Endothelial cell of hepatic sinusoid (primary cell): ENCODE measurements around the gene PRKCA.
"Not testable (repeated sequence)": the region's sequence is repeated elsewhere in the genome, so short reads cannot be mapped to it uniquely, and the experiment has no call there.

ENCODE experiments used
- in situ Hi-C: cut with HindIII; loops from 2 replicates; pipeline ENCODE4 v1.10.0; 2017; ENCODE audit warnings: low sequenced_read_pairs

PRKCA gene

GRCh38 chr17:66715076-66715675 lies 412.8 kb downstream of the PRKCA start:
- in situ Hi-C loops: no loop called here

- in situ Hi-C loops: no loop called here
Observed at GRCh38 chr17:66715745-66716156, 413.3 kb downstream of the PRKCA start.

GRCh38 chr17:66716236-66717026 lies 414.0 kb downstream of the PRKCA start:
- in situ Hi-C loops: no loop called here

- in situ Hi-C loops: no loop called here
Observed at GRCh38 chr17:66717641-66718058, 415.2 kb downstream of the PRKCA start.

DNA sequence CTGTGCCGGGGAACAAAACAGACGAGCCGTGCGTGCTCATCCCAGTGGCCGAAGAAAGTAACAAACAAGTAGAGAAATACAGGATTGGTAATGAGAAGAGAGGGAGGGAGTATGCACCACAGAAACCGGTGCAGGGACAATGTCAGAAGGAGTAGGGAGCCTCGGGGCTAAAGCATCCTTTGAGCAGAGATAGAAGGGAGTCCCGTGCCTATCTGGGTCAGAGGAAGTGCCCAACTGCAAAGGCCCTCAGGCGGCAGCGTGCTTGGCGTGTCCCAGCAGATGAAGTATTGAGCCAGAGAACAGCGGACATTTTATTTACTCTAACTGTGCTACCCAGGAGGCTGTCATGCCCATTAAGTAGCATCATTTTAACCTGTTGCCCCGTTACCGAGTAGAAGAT lies 417.6 kb downstream of the PRKCA start:
- in situ Hi-C loops: no loop called here

DNA sequence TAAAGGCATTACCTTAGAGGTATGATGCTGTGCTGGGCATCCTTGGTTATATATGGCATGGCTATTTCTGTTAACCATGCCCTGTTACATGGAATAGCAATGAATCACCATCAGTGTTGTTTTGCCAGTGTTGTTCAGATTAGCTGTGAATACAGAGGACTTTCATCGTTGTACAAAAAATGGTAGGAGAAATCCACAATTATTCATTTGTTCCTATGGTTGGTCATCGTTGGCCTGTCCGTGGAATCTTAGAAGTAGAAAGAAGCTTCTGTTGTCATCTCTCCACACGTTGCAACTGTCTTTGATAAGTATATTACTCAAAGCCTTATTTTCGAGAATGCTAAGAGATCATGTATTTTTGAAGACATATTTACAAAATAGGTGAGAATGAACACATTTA lies 418.2 kb downstream of the PRKCA start:
- in situ Hi-C loops: no loop called here

- in situ Hi-C loops: no loop called here
Observed at GRCh38 chr17:66722341-66722740, 419.9 kb downstream of the PRKCA start.

- in situ Hi-C loops: no loop called here
Observed at GRCh38 chr17:66724581-66725341, 422.3 kb downstream of the PRKCA start.

- in situ Hi-C loops: not testable (repeated sequence)
Observed at GRCh38 chr17:66725438-66725837, 423.0 kb downstream of the PRKCA start.

DNA sequence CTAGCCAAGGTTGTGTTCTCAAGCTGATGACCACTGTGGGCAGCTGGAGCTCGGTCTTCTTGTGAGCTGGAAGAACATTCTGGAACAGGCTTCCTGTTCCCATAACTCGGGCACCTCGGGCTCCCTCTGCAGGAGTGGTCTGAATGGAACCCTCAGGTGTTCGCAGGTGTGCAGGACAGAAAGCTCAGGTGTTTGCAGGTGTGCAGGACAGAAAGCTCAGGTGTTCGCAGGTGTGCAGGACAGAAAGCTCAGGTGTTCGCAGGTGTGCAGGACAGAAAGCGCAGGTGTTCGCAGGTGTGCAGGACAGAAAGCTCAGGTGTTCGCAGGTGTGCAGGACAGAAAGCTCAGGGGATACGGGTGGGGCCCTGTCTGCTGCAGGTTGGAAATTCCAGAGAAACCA lies 423.5 kb downstream of the PRKCA start:
- in situ Hi-C loops: no loop called here

DNA sequence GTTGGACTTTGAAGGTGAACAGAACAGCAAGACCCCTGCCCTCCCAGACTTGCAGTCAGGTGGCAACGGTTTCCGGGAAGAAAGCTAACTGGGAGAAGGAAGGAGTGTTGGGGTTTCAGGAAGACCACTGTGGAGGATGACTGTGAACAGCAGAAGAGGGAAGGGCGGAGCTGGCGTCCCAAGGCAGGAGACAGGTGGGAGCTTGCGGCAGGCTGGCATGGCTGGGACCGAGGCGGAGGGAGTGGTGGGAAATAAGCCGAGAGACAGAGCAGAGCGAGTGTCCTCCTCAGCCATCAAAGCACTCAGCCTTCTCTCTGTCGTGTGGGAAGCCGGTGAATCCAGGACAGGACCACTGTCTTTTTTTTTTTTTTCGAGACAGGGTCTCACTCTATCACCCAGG lies 424.0 kb downstream of the PRKCA start:
- in situ Hi-C loops: no loop called here

DNA sequence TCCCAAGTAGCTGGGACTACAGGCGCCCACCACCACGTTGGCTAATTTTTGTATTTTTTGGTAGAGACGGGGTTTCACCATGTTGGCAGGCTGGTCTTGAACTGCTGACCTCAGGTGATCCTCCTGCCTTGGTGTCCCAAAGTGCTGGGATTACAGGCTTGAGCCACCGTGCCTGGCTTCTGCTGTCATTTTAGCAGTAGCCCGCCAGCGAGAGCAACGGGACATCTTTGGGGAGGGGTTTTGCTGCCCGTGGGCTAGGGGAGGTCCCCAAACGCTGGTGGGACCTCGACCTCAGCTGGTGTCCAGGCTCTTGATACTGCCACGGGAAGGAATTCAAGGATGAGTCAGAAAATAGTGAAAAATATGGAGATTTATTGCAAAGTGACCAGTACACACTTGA lies 424.4 kb downstream of the PRKCA start:
- in situ Hi-C loops: no loop called here

DNA sequence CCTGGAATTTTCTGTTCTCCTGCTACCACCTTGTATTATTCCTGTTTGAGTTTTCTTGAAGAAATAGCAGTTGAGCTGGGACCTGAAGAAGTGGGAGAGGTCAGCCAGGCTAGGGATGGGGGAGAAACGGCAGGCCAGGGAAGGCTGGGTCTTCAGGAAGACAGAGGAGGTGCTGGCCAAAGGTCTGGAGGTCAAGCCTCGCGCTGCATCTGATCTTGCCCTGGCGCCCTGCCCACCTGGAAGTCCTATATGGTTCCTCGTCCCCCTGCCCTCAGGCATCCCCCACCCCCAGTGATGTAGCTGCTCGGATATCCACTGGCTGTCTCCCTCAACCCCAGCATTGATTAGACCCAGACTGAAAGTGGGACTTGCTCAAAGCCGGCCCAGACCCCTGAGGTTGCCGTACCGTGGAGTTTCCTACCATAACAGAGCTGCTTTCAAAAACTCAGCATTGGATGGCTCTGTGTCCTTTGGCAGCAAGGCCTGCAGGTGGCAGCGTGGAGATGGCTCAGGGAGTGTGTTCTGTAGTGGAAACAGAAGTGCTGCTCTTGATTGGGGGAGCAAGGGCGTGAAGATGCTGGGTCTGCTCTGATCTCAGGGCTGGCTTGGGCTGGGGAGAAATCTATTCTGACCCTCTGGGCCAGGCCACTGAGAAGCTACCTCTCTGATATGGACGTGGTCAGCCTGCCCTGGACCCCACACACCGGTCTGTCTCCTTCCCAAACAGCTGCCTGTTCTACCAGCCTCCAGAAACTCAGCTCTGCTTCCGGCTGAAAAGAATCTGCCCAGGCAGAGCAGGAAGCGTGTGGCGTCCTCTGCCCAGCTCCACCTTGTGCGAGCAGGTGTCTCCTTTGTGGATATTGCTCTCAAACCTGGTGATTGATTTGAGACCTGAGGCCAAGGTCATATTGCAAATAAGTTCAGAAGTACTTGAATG lies 425.5 kb downstream of the PRKCA start:
- in situ Hi-C loops: no loop called here

- in situ Hi-C loops: no loop called here
Observed at GRCh38 chr17:66730461-66730923, 428.1 kb downstream of the PRKCA start.

DNA sequence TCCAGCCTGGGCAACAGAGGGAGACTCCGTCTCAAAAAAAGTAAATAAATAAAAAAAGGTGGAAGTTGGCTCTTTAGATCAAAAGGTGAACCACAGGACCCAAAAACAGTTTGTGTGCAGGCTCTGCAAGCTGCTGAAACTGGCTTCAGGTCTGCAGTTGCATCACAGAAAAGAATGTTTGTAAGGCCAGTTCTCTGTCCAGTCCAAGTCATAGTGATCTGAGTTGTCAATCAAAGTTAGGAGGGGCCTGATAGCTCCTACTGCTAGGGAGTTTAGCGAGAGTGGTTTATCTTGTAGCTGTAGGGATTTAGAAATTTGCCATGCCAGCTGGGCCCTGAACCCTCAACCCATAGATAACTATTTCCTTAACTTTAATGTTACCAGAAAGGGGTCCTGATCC lies 431.3 kb downstream of the PRKCA start:
- in situ Hi-C loops: no loop called here

DNA sequence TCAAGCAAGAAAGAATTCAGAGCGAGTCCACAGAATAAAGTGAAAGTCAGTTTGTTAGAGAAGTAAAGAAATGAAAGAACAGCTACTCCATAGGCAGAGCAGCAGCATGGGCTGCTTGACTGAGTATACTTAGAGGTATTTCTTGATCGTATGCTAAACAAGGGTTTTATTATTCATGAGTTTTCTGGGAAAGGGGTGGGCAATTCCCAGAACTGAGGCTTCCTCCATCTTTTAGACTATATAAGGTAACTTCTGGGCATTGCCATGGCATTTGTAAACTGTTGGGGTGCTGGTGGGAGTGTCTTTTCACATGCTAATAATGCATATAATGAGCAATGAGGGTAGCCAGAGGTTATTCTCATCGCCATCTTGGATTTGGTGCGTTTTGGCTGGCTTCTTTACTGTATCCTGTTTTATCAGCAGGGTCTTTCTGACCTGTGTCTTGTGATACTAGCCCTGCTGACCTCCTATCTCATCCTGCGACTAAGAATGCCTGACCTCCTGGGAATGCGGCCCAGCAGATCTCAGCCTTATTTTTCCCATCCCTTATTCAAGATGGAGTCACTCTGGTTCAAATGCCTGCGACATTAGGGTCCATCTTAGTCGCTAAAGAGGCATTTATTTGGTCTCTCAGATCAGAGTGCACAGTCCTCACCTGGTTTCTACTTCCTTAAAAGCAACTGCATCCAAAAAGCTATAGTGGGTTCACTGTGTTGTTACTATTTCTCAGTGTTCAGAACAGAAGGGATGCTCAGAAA lies 432.0 kb downstream of the PRKCA start:
- in situ Hi-C loops: no loop called here

DNA sequence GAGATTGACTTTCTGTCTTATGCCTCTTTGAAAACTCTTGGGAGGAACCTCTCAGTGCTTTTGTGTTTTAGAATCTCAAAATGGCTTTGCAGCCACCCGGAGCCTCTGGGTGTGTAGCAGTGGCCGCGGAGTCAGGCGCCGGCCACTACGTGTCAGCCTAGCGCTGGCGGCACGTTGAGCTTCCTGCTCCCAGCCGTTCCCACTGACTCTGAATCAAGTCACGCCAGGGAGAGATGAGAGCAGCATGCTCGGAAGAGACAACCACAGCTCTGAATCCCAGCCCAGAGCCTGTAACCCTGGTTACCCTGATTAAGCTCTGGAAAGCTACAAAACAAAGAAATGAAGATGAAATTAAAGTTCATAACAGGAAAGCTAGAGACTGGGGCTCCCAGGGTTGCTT lies 435.1 kb downstream of the PRKCA start:
- in situ Hi-C loops: no loop called here

DNA sequence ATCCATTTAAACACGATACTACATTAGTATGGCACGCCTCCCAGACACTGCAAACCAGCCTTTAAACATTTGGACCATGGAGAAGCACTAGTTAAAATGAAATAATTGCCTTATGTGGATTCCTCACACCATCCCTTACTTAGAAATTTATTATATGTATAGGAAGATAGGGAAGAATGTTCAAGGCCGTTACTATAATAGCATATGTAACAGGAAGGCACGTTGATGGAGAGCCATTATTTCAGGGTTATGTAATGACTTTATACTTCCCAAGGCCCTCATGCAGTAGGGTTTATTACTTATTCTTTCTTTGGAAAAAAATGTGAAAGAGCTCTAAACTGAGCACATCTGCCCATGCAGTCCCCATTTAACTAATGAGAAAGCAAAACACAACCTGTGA lies 435.9 kb downstream of the PRKCA start:
- in situ Hi-C loops: no loop called here

DNA sequence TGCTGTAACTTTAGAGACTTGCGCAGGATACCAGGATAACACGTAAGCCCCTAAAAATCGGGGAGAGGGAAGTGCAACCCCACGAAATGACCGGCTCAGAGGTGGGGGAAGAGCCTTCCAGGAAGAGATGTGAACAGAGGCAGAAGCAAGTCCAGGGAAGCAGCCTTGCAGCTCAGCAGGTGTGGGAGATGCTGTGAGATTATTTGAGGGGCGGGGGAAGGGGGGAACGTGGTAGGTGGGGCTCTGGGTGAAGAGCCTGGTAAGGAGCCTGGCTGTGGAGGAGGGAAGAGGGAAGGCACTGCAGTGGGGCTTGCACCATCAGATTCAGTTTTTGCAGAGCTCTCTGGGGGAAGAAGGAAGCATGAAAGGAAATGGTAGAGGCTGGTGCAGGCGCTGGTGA lies 437.1 kb downstream of the PRKCA start:
- in situ Hi-C loops: no loop called here

DNA sequence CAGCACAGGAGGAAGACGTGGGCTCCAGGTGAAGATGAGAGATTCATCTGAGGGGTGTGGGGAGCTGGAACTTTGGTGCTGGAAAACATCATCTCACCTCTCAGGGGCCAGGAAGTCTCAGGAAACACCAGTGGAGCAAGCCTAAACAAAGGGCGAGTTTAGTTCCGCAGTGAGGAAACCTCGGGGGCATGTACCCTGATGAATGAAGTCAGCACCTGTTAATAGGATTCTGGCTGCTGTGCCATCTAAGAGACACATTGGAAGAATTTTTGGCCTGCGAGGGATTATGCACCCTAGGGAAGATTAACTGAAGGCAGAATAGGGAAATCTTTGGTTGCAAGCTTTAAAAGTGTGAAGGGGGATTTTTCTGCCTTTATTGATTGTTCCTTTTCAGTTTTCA lies 437.8 kb downstream of the PRKCA start:
- in situ Hi-C loops: loop anchor here (5.0 kb wide), 1 partner anchor 177 kb away; no protein-coding TSS in a partner anchor
